Gastroesophageal sphincter (tissue), 3 donors: ENCODE data around the gene CPA2.

Source experiments
- EP300 ChIP-seq: sonication (generic); formaldehyde crosslinking; IDR thresholded peaks from one replicate; pipeline ENCODE4 v1.6.1; 2017; ENCODE audit warnings: antibody characterized with exemption, mild to moderate bottlenecking
- POLR2A ChIP-seq, 2 donors: fragments of 450-650 bp; IDR thresholded peaks; one replicate each; pipeline ENCODE4 v1.6.1; 2017; ENCODE audit warnings: antibody characterized with exemption in 2 of 2, mild to moderate bottlenecking in 2 of 2, moderate library complexity in 1 of 2
- POLR2AphosphoS5 ChIP-seq: sonication (generic); formaldehyde crosslinking; IDR thresholded peaks from one replicate; pipeline ENCODE4 v1.6.1; 2017; ENCODE audit warnings: antibody characterized with exemption
- TF ChIP-seq, protein P1 (sequence below), 4 experiments: fragments of 200-600 bp in 2 of 4; fragments of 450-650 bp in 2 of 4; sonication (generic) in 1 of 4; IDR thresholded peaks; one replicate each; pipeline ENCODE4 v1.5.1; 2017 to 2019; ENCODE audit warnings: antibody characterized with exemption in 4 of 4, mild to moderate bottlenecking in 2 of 4, moderate library complexity in 2 of 4

DNA sequence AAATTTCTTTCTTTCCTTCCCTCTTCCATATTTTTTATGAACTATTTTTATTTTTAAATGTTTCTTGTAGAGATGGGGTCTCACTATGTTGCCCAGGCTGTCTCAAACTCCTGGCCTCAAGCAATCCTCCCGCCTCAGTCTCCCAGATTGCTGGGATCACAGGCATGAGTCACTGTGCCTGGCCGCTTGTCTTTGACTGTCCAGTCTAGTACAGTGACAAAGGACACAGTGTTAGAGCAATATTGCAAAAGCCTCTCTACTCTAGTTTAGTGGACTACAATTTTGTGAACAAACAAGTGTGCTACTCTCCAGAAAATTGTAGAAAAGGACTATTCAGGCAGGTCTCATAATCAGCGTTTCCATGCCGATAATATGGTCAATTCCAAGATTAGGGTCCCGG, 37.3 kb downstream of the CPA2 start:
- TF ChIP-seq, protein P1, sequence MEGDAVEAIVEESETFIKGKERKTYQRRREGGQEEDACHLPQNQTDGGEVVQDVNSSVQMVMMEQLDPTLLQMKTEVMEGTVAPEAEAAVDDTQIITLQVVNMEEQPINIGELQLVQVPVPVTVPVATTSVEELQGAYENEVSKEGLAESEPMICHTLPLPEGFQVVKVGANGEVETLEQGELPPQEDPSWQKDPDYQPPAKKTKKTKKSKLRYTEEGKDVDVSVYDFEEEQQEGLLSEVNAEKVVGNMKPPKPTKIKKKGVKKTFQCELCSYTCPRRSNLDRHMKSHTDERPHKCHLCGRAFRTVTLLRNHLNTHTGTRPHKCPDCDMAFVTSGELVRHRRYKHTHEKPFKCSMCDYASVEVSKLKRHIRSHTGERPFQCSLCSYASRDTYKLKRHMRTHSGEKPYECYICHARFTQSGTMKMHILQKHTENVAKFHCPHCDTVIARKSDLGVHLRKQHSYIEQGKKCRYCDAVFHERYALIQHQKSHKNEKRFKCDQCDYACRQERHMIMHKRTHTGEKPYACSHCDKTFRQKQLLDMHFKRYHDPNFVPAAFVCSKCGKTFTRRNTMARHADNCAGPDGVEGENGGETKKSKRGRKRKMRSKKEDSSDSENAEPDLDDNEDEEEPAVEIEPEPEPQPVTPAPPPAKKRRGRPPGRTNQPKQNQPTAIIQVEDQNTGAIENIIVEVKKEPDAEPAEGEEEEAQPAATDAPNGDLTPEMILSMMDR (IDR thresholded peaks at IDR 0.05): no peak
- TF ChIP-seq POLR2A (IDR thresholded peaks at IDR 0.05): no peak
- TF ChIP-seq POLR2AphosphoS5: no peak
- TF ChIP-seq EP300: no peak
